GM23338 (cell line): ENCODE measurements around the gene RNASE7. TPM values are rescaled to one million over a fixed set of nuclear protein-coding genes. Genes with fewer than 3 reads are reported as not detected.

Experiments
- ATAC-seq: fragments of 200-7000 bp; cut with Tn5 transposase; 3 replicates; pipeline ENCODE4 v1.9.1; 2020
- DNase-seq: peaks from one replicate; pipeline ENCODE4 v3.0.0-alpha.2; 2015; ENCODE audit warnings: low spot score
- H2AFZ ChIP-seq: fragments of 200-600 bp; sonication (generic); 2 replicates; pipeline ENCODE4 v1.8.0; 2016; ENCODE audit warnings: antibody characterized with exemption, mild to moderate bottlenecking, moderate library complexity
- H3F3A ChIP-seq: fragments of 200-600 bp; sonication (generic); replicated peaks from 2 replicates; pipeline ENCODE4 v1.8.0; 2017; ENCODE audit warnings: antibody characterized with exemption, mixed run types, low read depth
- H3K27ac ChIP-seq: fragments of 200-600 bp; sonication (generic); 2 replicates; pipeline ENCODE4 v1.6.1; 2016; ENCODE audit warnings: low read depth
- H3K27me3 ChIP-seq: fragments of 200-600 bp; sonication (generic); 2 replicates; pipeline ENCODE4 v1.8.0; 2016; ENCODE audit warnings: mild to moderate bottlenecking, mixed run types, moderate library complexity; ENCODE audit not compliant: insufficient read depth
- H3K36me3 ChIP-seq: fragments of 200-600 bp; sonication (generic); 2 replicates; pipeline ENCODE4 v1.8.0; 2016; ENCODE audit warnings: mild to moderate bottlenecking; ENCODE audit not compliant: insufficient read depth
- H3K4me1 ChIP-seq: fragments of 200-600 bp; sonication (generic); 2 replicates; pipeline ENCODE4 v1.8.0; 2016; ENCODE audit warnings: mild to moderate bottlenecking, moderate library complexity; ENCODE audit not compliant: insufficient read depth
- H3K4me2 ChIP-seq: fragments of 200-600 bp; sonication (generic); 2 replicates; pipeline ENCODE4 v1.7.1; 2017; ENCODE audit warnings: mixed run types
- H3K4me3 ChIP-seq: fragments of 200-600 bp; sonication (generic); 2 replicates; pipeline ENCODE4 v1.6.1; 2016; ENCODE audit warnings: mixed run types
- H3K79me2 ChIP-seq: fragments of 200-600 bp; sonication (generic); replicated peaks from 2 replicates; pipeline ENCODE4 v1.8.0; 2017; ENCODE audit warnings: mild to moderate bottlenecking; ENCODE audit not compliant: insufficient read depth
- H3K9me2 ChIP-seq: fragments of 200-600 bp; sonication (generic); 2 replicates; pipeline ENCODE4 v1.8.0; 2017; ENCODE audit not compliant: insufficient read depth
- H4K20me1 ChIP-seq: fragments of 200-600 bp; sonication (generic); replicated peaks from 2 replicates; pipeline ENCODE4 v1.8.0; 2017; ENCODE audit warnings: mild to moderate bottlenecking; ENCODE audit not compliant: insufficient read depth
- H3K27ac Mint-ChIP-seq: 2 replicates; pipeline ENCODE4 v1.8.0; 2020; ENCODE audit warnings: inconsistent platforms, mild to moderate bottlenecking, moderate library complexity, mixed read lengths
- H3K27me3 Mint-ChIP-seq: 3 replicates; pipeline ENCODE4 v1.8.0; 2022; ENCODE audit warnings: low read depth, mild to moderate bottlenecking, moderate library complexity, mixed read lengths, inconsistent platforms; ENCODE audit not compliant: insufficient read depth, poor library complexity
- H3K36me3 Mint-ChIP-seq: 3 replicates; pipeline ENCODE4 v1.8.0; 2021; ENCODE audit warnings: low read depth, mild to moderate bottlenecking, inconsistent platforms, moderate library complexity, mixed read lengths
- H3K4me1 Mint-ChIP-seq: 3 replicates; pipeline ENCODE4 v1.8.0; 2020; ENCODE audit warnings: mild to moderate bottlenecking, inconsistent platforms, mixed read lengths
- H3K4me3 Mint-ChIP-seq: 3 replicates; pipeline ENCODE4 v1.8.0; 2021; ENCODE audit warnings: moderate library complexity, mild to moderate bottlenecking, inconsistent platforms, mixed read lengths
- H3K9me3 Mint-ChIP-seq: 3 replicates; pipeline ENCODE4 v1.8.0; 2020; ENCODE audit warnings: moderate library complexity, mild to moderate bottlenecking, inconsistent platforms, mixed read lengths
- CREB1 ChIP-seq: fragments of 250-450 bp; sonication (Bioruptor Pico); IDR thresholded peaks from 2 replicates; pipeline ENCODE4 v1.5.0; 2020; ENCODE audit warnings: low read depth, mild to moderate bottlenecking, moderate library complexity
- EZH2 ChIP-seq: fragments of 200-600 bp; sonication (generic); IDR thresholded peaks from one replicate; pipeline ENCODE4 v1.8.0; 2017; ENCODE audit warnings: antibody characterized with exemption, mild to moderate bottlenecking, low read depth; ENCODE audit not compliant: unreplicated experiment
- EZH2phosphoT487 ChIP-seq: fragments of 200-600 bp; sonication (generic); IDR thresholded peaks from one replicate; pipeline ENCODE4 v1.8.1; 2018; ENCODE audit warnings: antibody characterized with exemption; ENCODE audit not compliant: unreplicated experiment
- NANOG ChIP-seq: IDR thresholded peaks from 2 replicates; pipeline ENCODE4 v1.6.1; 2016; ENCODE audit warnings: antibody characterized with exemption, borderline replicate concordance
- POLR2AphosphoS5 ChIP-seq: IDR thresholded peaks from 2 replicates; pipeline ENCODE4 v1.6.1; 2016; ENCODE audit warnings: antibody characterized with exemption, low read depth
- STAT1 ChIP-seq: IDR thresholded peaks from one replicate; pipeline ENCODE4 v1.6.1; 2016; ENCODE audit warnings: antibody characterized with exemption; ENCODE audit not compliant: unreplicated experiment
- ZNF331 ChIP-seq: fragments of 250-450 bp; sonication (Bioruptor Pico); IDR thresholded peaks from 2 replicates; pipeline ENCODE4 v1.5.0; 2020; ENCODE audit warnings: low read depth, mild to moderate bottlenecking, moderate library complexity
- polyA plus RNA-seq: library from polyadenylated mRNA; unstranded; fragments of >200 nt; fragmentation: Nextera tagmentation; extraction: Ambion mirVana; gene quantifications from 2 replicates; pipeline ENCODE4 v1.2.1, GENCODE V29; 2016
- total RNA-seq: library from RNA; depleted of rRNA; stranded (reverse); fragments of >200 nt; shearing (Covaris generic); gene quantifications from 2 replicates; pipeline ENCODE4 v1.2.3, GENCODE V29; 2014
- TF ChIP-seq, protein P1 (sequence below), 2 experiments: fragments of 200-600 bp in 1 of 2; sonication (generic) in 1 of 2; conservative IDR thresholded peaks; 2 replicates each; pipeline versions ENCODE4 v1.5.1 to v1.6.1; 2016 to 2017; ENCODE audit warnings: antibody characterized with exemption in 2 of 2, low read depth in 2 of 2, mild to moderate bottlenecking in 2 of 2, moderate library complexity in 1 of 2
- TF ChIP-seq, protein P2 (sequence below): fragments of 250-450 bp; sonication (Bioruptor Pico); IDR thresholded peaks from 2 replicates; pipeline ENCODE4 v1.5.0; 2020; ENCODE audit warnings: mild to moderate bottlenecking, moderate library complexity

RNASE7 gene
- total and polyA plus RNA-seq, 2 experiments from 2014 or later: not detected

- Histone ChIP-seq H3K36me3 (peaks cover 22% of the 10 kb centered on the region), H3K27ac (no peak overlapping the region)
These were observed 46.5 kb downstream of the RNASE7 start for GRCh38 chr14:21088687-21089086.

More at GRCh38 chr14:21088687-21089086, 46.5 kb downstream of the RNASE7 start:
- Histone ChIP-seq H3K27me3 (no peaks in the 10 kb centered on the region), H3K4me3 (no peak overlapping the region), H4K20me1 (peaks cover 22% of the 10 kb centered on the region), H3K9me2 (no peaks in the 10 kb centered on the region), H3F3A (peaks cover 36% of the 10 kb centered on the region), H3K4me1 (peaks cover 20% of the 10 kb centered on the region), H3K4me2 (no peak overlapping the region), H2AFZ (no peak overlapping the region), H3K79me2 (peaks cover 8% of the 10 kb centered on the region)
- H3K4me3 Mint-ChIP-seq: no peak overlapping the region; the same call in 2 of the 3 replicates
- peaks cover 88% of the 10 kb centered on the region for H3K36me3 Mint-ChIP-seq
- peaks cover 11% of the 10 kb centered on the region; the same call in 2 of the 3 replicates for H3K9me3 Mint-ChIP-seq
- peaks cover 52% of the 10 kb centered on the region for H3K4me1 Mint-ChIP-seq
- peaks cover 40% of the 10 kb centered on the region for H3K27me3 Mint-ChIP-seq
- TF ChIP-seq NANOG (no peak), EZH2 (no peak), POLR2AphosphoS5 (no peak), EZH2phosphoT487 (no peak), ZNF331 (CRISPR knock-in tag) (no peak), CREB1 (CRISPR knock-in tag) (no peak), STAT1 (no peak)
- TF ChIP-seq, protein P1, sequence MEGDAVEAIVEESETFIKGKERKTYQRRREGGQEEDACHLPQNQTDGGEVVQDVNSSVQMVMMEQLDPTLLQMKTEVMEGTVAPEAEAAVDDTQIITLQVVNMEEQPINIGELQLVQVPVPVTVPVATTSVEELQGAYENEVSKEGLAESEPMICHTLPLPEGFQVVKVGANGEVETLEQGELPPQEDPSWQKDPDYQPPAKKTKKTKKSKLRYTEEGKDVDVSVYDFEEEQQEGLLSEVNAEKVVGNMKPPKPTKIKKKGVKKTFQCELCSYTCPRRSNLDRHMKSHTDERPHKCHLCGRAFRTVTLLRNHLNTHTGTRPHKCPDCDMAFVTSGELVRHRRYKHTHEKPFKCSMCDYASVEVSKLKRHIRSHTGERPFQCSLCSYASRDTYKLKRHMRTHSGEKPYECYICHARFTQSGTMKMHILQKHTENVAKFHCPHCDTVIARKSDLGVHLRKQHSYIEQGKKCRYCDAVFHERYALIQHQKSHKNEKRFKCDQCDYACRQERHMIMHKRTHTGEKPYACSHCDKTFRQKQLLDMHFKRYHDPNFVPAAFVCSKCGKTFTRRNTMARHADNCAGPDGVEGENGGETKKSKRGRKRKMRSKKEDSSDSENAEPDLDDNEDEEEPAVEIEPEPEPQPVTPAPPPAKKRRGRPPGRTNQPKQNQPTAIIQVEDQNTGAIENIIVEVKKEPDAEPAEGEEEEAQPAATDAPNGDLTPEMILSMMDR (conservative IDR thresholded peaks at IDR 0.05; ENCODE audit: low read depth in 2 of 2): no peak
- TF ChIP-seq, protein P2, sequence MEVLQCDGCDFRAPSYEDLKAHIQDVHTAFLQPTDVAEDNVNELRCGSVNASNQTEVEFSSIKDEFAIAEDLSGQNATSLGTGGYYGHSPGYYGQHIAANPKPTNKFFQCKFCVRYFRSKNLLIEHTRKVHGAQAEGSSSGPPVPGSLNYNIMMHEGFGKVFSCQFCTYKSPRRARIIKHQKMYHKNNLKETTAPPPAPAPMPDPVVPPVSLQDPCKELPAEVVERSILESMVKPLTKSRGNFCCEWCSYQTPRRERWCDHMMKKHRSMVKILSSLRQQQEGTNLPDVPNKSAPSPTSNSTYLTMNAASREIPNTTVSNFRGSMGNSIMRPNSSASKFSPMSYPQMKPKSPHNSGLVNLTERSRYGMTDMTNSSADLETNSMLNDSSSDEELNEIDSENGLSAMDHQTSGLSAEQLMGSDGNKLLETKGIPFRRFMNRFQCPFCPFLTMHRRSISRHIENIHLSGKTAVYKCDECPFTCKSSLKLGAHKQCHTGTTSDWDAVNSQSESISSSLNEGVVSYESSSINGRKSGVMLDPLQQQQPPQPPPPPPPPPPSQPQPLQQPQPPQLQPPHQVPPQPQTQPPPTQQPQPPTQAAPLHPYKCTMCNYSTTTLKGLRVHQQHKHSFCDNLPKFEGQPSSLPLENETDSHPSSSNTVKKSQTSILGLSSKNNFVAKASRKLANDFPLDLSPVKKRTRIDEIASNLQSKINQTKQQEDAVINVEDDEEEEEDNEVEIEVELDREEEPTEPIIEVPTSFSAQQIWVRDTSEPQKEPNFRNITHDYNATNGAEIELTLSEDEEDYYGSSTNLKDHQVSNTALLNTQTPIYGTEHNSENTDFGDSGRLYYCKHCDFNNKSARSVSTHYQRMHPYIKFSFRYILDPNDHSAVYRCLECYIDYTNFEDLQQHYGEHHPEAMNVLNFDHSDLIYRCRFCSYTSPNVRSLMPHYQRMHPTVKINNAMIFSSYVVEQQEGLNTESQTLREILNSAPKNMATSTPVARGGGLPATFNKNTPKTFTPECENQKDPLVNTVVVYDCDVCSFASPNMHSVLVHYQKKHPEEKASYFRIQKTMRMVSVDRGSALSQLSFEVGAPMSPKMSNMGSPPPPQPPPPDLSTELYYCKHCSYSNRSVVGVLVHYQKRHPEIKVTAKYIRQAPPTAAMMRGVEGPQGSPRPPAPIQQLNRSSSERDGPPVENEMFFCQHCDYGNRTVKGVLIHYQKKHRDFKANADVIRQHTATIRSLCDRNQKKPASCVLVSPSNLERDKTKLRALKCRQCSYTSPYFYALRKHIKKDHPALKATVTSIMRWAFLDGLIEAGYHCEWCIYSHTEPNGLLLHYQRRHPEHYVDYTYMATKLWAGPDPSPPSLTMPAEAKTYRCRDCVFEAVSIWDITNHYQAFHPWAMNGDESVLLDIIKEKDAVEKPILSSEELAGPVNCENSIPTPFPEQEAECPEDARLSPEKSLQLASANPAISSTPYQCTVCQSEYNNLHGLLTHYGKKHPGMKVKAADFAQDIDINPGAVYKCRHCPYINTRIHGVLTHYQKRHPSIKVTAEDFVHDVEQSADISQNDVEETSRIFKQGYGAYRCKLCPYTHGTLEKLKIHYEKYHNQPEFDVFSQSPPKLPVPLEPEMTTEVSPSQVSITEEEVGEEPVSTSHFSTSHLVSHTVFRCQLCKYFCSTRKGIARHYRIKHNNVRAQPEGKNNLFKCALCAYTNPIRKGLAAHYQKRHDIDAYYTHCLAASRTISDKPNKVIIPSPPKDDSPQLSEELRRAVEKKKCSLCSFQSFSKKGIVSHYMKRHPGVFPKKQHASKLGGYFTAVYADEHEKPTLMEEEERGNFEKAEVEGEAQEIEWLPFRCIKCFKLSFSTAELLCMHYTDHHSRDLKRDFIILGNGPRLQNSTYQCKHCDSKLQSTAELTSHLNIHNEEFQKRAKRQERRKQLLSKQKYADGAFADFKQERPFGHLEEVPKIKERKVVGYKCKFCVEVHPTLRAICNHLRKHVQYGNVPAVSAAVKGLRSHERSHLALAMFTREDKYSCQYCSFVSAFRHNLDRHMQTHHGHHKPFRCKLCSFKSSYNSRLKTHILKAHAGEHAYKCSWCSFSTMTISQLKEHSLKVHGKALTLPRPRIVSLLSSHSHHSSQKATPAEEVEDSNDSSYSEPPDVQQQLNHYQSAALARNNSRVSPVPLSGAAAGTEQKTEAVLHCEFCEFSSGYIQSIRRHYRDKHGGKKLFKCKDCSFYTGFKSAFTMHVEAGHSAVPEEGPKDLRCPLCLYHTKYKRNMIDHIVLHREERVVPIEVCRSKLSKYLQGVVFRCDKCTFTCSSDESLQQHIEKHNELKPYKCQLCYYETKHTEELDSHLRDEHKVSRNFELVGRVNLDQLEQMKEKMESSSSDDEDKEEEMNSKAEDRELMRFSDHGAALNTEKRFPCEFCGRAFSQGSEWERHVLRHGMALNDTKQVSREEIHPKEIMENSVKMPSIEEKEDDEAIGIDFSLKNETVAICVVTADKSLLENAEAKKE (CRISPR knock-in tag): no peak
- peak overlapping the region; percentile 84; the same call in 1 of the 2 replicates for H3K27ac Mint-ChIP-seq
- ATAC-seq: no peak
- no peak for DNase-seq
